Testis (tissue), 3 donors: ENCODE measurements around the gene ARHGAP40. TPM values are rescaled to one million over a fixed set of nuclear protein-coding genes. Genes with fewer than 3 reads are reported as not detected.

Experiments
- DNase-seq: peaks from one replicate; pipeline ENCODE4 v3.0.0-alpha.2; 2019
- H3K27ac ChIP-seq, 2 donors: fragments of 200-600 bp; sonication (generic); one replicate each; pipeline ENCODE4 v1.5.1; 2019
- H3K27me3 ChIP-seq: fragments of 200-600 bp; sonication (generic); one replicate; pipeline ENCODE4 v1.5.1; 2019
- H3K36me3 ChIP-seq: fragments of 200-600 bp; sonication (generic); one replicate; pipeline ENCODE4 v1.5.1; 2017; ENCODE audit warnings: low read depth; ENCODE audit errors: missing control alignments
- H3K4me1 ChIP-seq: fragments of 200-600 bp; sonication (generic); one replicate; pipeline ENCODE4 v1.5.1; 2019
- H3K4me3 ChIP-seq, 2 donors: fragments of 200-600 bp; sonication (generic); one replicate each; pipeline ENCODE4 v1.5.1; 2017 to 2019
- H3K9me3 ChIP-seq: fragments of 200-600 bp; sonication (generic); one replicate; pipeline ENCODE4 v1.5.1; 2017
- POLR2A ChIP-seq: fragments of 450-650 bp; IDR thresholded peaks from one replicate; pipeline ENCODE4 v1.6.1; 2017; ENCODE audit warnings: antibody characterized with exemption, mild to moderate bottlenecking, moderate library complexity
- WGBS, 2 donors: methylation state at CpG; one replicate each; pipeline ENCODE4 v1.1.5; 2018; 5-methylcytosine and 5-hydroxymethylcytosine counted together
- intact Hi-C: fragments of 100-400 bp; cut with DNase I; formaldehyde crosslinking; loops from one replicate; pipeline ENCODE4 v1.15.1; 2023; ENCODE audit warnings: low total_unique reads
- polyA plus RNA-seq: library from polyadenylated mRNA; stranded (reverse); fragments of 350-450 nt; fragmentation: Illumina TruSeq; extraction: RNeasy Lipid Tissue Mini Kit (QIAGEN cat#74804); gene quantifications from one replicate; pipeline ENCODE4 v1.2.3, GENCODE V29; 2014; ENCODE audit warnings: low read depth, low replicate concordance; ENCODE audit not compliant: insufficient read depth
- total RNA-seq, 2 donors: library from RNA; depleted of rRNA; stranded (reverse); fragments of >200 nt; gene quantifications; one replicate each; pipeline ENCODE4 v1.2.3, GENCODE V29; 2016
- TF ChIP-seq, protein P1 (sequence below), 3 experiments: fragments of 450-650 bp in 2 of 3; fragments of 200-600 bp in 1 of 3; sonication (generic) in 1 of 3; IDR thresholded peaks; one replicate each; pipeline ENCODE4 v1.5.1; 2016 to 2019; ENCODE audit warnings: antibody characterized with exemption in 3 of 3, mild to moderate bottlenecking in 2 of 3, moderate library complexity in 1 of 3

The ARHGAP40 gene
- total and polyA plus RNA-seq, 3 donors from 2014 or later, result 1.5 to 3.2 (median 1.5) TPM

- no peak overlapping the region for H3K27ac ChIP-seq
- intact Hi-C loops, result no loop called here
- peaks cover 3% of the 10 kb centered on the region for H3K4me1 ChIP-seq
- H3K27me3 ChIP-seq, result no peaks in the 10 kb centered on the region
- WGBS, 2 donors, result 52 to 58% methylated on average over 3 of the region's 3 CpGs
- no peaks in the 10 kb centered on the region for H3K9me3 ChIP-seq
- H3K4me3 ChIP-seq, result no peak overlapping the region
- TF ChIP-seq POLR2A, result no peak
- TF ChIP-seq, protein P1, sequence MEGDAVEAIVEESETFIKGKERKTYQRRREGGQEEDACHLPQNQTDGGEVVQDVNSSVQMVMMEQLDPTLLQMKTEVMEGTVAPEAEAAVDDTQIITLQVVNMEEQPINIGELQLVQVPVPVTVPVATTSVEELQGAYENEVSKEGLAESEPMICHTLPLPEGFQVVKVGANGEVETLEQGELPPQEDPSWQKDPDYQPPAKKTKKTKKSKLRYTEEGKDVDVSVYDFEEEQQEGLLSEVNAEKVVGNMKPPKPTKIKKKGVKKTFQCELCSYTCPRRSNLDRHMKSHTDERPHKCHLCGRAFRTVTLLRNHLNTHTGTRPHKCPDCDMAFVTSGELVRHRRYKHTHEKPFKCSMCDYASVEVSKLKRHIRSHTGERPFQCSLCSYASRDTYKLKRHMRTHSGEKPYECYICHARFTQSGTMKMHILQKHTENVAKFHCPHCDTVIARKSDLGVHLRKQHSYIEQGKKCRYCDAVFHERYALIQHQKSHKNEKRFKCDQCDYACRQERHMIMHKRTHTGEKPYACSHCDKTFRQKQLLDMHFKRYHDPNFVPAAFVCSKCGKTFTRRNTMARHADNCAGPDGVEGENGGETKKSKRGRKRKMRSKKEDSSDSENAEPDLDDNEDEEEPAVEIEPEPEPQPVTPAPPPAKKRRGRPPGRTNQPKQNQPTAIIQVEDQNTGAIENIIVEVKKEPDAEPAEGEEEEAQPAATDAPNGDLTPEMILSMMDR (IDR thresholded peaks at IDR 0.05), result no peak
- DNase-seq, result no peak
- no peaks in the 10 kb centered on the region for H3K36me3 ChIP-seq
Measured at GRCh38 chr20:38672504-38672903, 70.9 kb downstream of the ARHGAP40 start.

DNA sequence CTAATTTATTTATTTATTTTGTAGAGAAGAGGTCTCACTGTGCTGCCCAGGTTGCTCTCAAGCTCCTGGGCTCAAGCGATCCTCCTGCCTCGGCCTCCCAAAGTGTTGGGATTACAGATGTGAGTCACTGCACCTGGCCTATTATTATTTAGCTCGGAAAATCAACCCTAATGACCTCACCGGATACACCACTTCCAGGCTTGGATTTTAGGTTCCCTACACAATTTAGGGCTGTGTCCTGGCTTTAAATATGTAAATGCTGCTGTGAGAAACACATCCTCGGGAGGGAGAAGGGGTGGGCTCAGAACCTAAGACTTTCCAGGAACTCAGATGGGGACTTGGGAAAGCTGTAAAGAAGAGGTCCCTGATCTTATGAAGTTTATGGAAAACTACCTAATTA, 71.7 kb downstream of the ARHGAP40 start:
- Histone ChIP-seq H3K9me3 (no peaks in the 10 kb centered on the region), H3K4me3 (no peak overlapping the region), H3K36me3 (no peaks in the 10 kb centered on the region), H3K4me1 (peaks cover 3% of the 10 kb centered on the region), H3K27ac (no peak overlapping the region), H3K27me3 (no peaks in the 10 kb centered on the region)
- TF ChIP-seq POLR2A, result no peak
- TF ChIP-seq, protein P1 (IDR thresholded peaks at IDR 0.05), result no peak
- intact Hi-C loops, result no loop called here
- no peak for DNase-seq
- WGBS, 2 donors, result 29 to 35% methylated on average over 5 of the region's 5 CpGs

- no peak for TF ChIP-seq POLR2A
- TF ChIP-seq, protein P1 (IDR thresholded peaks at IDR 0.05), result no peak
- Histone ChIP-seq H3K27ac (no peak overlapping the region), H3K4me1 (peaks cover 3% of the 10 kb centered on the region), H3K9me3 (no peaks in the 10 kb centered on the region), H3K4me3 (peak overlapping the region; percentile 16 to 62), H3K36me3 (no peaks in the 10 kb centered on the region), H3K27me3 (no peaks in the 10 kb centered on the region)
- 1% methylated on average over 10 to 13 of the region's 13 CpGs for WGBS, 2 donors
- no peak for DNase-seq
- intact Hi-C loops, result no loop called here
Measured at GRCh38 chr20:38673725-38674091, 72.1 kb downstream of the ARHGAP40 start.

DNA sequence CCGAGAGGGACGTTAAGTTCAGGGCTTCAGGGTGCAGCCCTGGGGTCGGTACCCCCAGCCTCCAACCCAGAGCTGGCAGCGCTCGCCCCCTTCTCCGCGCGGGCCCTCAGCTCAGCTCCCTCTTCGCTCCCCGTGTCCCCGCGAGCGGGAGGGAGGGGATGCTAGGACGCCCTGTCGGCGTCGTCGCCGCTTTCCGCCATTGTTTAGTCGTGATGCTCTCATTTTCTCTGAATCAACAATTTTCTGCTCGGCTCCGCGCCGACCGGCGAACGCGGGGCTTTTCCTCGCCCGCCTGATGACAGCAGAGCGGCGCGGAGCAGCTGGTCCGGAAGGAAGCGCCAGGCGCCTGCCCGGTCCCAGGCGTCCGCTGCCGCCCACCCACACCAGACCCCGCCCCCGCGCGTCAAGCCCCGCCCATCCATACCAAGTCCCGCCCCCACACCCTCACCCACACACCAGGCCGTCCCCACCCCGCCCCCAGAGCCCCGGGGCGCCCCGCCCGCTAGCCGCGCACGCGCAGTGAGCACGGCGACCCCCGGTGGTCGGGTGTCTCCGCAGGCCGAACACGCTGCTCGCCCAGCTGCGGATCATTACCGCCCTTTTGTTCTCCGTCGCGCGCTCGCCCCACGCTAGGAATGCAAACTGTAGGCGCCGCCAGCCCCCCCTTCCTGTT, 72.6 kb downstream of the ARHGAP40 start:
- Histone ChIP-seq H3K27me3 (no peaks in the 10 kb centered on the region), H3K4me1 (peaks cover 3% of the 10 kb centered on the region), H3K9me3 (no peaks in the 10 kb centered on the region), H3K36me3 (no peaks in the 10 kb centered on the region), H3K4me3 (peak overlapping the region; percentile 16 to 62), H3K27ac (no peak overlapping the region)
- DNase-seq, result peak; percentile 83
- TF ChIP-seq, protein P1 (IDR thresholded peaks at IDR 0.05), result no peak
- no peak for TF ChIP-seq POLR2A
- 0% methylated on average over 8 to 47 of the region's 75 CpGs for WGBS, 2 donors
- intact Hi-C loops, result no loop called here

DNA sequence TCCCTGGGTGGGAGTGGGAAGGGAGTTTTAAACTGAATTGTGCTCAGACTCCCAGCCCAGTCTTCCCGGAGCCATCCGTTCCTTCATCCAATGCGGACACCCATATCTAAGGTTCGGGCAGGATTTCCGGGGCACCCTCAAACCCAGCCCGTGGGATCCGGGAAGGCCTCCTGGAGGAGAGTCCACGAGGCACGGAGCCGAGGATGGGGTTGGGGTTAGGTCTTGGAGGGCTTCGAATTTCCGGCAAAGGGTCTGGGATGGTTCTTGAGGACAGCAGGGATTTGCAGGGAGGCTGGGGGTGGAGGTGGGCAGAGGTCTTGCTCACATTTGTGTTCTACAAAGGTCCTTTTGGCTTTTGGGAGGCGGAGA, 73.1 kb downstream of the ARHGAP40 start:
- no peak for DNase-seq
- 15% methylated on average over 11 to 12 of the region's 13 CpGs for WGBS, 2 donors
- Histone ChIP-seq H3K36me3 (no peaks in the 10 kb centered on the region), H3K4me3 (peak overlapping the region; percentile 16 to 62), H3K9me3 (no peaks in the 10 kb centered on the region), H3K4me1 (peaks cover 3% of the 10 kb centered on the region), H3K27me3 (no peaks in the 10 kb centered on the region), H3K27ac (no peak overlapping the region)
- TF ChIP-seq POLR2A, result no peak
- TF ChIP-seq, protein P1 (IDR thresholded peaks at IDR 0.05), result no peak
- intact Hi-C loops, result no loop called here
